ENCODE data around the gene C6orf141.

Gene C6orf141

DNA sequence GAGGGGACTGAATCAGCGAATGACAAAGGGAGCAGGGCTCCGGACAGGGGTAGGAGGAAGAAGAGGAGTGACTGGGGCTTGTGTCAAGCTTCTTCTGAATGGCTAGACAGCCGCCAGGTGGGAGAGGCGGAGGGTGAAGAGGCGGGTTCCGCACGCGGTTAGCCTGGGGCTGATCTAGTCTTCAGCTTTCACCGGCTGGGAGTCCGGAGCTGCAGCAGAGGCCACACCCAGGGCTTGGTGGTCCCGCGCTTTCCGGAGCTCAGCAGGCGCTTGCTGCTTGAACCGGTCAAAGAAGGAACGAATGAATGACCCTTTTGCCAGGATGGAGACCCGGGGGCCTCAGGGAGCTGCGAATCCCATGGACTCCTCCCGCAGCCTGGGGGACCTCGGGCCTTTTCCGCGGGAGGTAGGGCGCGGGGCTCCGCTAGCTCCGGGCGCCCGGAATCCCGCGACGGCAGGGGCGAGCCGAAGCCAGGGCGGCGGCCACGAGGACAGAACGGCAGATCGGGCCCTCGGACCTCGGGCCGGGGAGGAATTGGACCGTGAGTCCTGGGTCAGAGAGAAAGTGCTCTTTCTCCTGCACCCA is at the start of gene C6orf141:
Gene C6orf141, plus strand, starts transcription at position 177 of the 586 bp plus-strand sequence. Its CDS starts 125 bp downstream, at position 302.
- peaks cover 51% of the 10 kb centered on the region for H3K27me3 ChIP-seq (ENCODE audit: control insufficient read depth, insufficient read depth, low read length)
- H3K4me1 ChIP-seq (ENCODE audit: control insufficient read depth, insufficient read depth, low read length): peaks cover 36% of the 10 kb centered on the region
- H3K9me3 ChIP-seq (ENCODE audit: control insufficient read depth, insufficient read depth, low read length): no peaks in the 10 kb centered on the region
- peaks cover 13% of the 10 kb centered on the region; the same call in 1 of the 2 replicates for H3K36me3 ChIP-seq (ENCODE audit: control insufficient read depth, insufficient read depth, low read length)
- peak within 1 kb of the TSS; percentile 77 for H3K4me3 ChIP-seq (ENCODE audit: low read depth, low read length)
- peak within 1 kb of the TSS; percentile 94 for H3K27ac ChIP-seq (ENCODE audit: low read depth, low read length)
- H3K9ac ChIP-seq (ENCODE audit: low read depth, low read length): peak within 1 kb of the TSS; percentile 80

DNA sequence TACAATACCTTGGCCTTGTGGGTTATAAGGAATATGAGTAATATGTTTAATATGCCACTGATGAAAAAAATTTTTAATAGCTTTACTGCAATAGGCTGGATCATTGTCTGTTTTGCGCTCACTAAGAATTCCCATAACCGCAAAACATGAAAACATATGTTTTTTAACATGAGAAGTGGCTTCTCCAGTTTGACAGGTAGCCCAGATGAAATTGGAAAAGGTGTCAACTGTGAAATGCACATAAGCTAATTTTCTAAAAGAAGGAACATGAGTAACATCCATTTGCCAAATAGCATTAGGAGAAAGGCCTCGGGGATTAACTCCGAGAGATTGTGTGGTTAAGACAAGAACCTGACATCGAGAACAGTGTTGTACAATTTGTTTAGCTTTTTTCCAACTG is 45.8 kb upstream of the C6orf141 start:
- Histone ChIP-seq H3K9ac (ENCODE audit: low read depth, low read length) (no peak overlapping the region), H3K36me3 (ENCODE audit: control insufficient read depth, insufficient read depth, low read length) (no peaks in the 10 kb centered on the region), H3K4me3 (ENCODE audit: low read depth, low read length) (no peak overlapping the region), H3K4me1 (ENCODE audit: control insufficient read depth, insufficient read depth, low read length) (no peaks in the 10 kb centered on the region), H3K27me3 (ENCODE audit: control insufficient read depth, insufficient read depth, low read length) (no peaks in the 10 kb centered on the region), H3K9me3 (ENCODE audit: control insufficient read depth, insufficient read depth, low read length) (no peaks in the 10 kb centered on the region; the same call in 1 of the 2 replicates), H3K27ac (ENCODE audit: low read depth, low read length) (no peak overlapping the region)

DNA sequence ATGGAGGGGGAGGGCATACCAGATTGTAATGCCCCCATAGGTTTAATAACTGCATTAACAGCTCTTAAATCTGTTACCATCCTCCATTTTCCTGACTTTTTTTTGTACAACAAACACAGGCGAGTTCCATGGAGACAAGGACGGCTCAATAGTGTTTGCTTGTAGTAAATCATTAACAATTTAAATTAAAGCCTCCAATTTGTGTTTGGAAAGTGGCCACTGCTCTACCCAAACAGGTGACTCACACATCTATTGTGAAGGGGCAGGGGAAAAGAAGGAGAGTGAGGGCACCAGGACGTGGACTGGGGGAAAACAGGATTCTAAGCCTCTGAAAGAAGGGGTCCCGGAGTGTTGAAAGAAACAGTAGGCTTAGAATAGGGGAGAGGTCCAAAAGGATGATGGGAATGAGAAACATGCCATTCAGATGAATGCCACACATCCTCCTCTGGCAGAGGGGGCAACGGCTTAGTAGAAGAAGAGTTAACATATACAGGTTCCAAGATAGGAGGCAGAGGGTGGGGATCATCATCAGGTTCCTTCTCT is 43.8 kb upstream of the C6orf141 start:
- no peak overlapping the region for H3K4me3 ChIP-seq (ENCODE audit: low read depth, low read length)
- H3K36me3 ChIP-seq (ENCODE audit: control insufficient read depth, insufficient read depth, low read length): no peaks in the 10 kb centered on the region
- no peaks in the 10 kb centered on the region; the same call in 1 of the 2 replicates for H3K9me3 ChIP-seq (ENCODE audit: control insufficient read depth, insufficient read depth, low read length)
- H3K9ac ChIP-seq (ENCODE audit: low read depth, low read length): no peak overlapping the region
- H3K27ac ChIP-seq (ENCODE audit: low read depth, low read length): no peak overlapping the region
- H3K27me3 ChIP-seq (ENCODE audit: control insufficient read depth, insufficient read depth, low read length): no peaks in the 10 kb centered on the region
- no peaks in the 10 kb centered on the region for H3K4me1 ChIP-seq (ENCODE audit: control insufficient read depth, insufficient read depth, low read length)

DNA sequence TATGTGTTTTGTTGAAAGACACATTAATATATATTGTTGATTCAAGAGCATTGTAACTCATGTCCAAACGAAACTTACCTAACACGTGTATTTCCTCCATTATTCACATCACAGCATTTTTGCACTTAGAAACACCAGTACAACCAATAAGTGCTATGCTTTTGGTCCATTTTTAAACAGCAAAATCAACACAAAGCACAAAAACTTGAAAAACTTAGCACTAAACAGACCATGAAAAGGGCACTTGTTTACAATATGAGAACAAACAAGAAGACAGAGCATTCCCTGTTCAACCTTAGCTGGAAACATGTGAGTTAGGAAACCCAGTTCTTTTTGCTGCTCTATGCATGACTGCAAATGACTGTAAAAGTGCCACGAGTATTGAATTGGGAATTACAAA is 41.1 kb upstream of the C6orf141 start:
- H3K4me1 ChIP-seq (ENCODE audit: control insufficient read depth, insufficient read depth, low read length): peaks cover 6% of the 10 kb centered on the region; the same call in 1 of the 2 replicates
- no peak overlapping the region for H3K27ac ChIP-seq (ENCODE audit: low read depth, low read length)
- no peaks in the 10 kb centered on the region for H3K36me3 ChIP-seq (ENCODE audit: control insufficient read depth, insufficient read depth, low read length)
- no peaks in the 10 kb centered on the region; the same call in 1 of the 2 replicates for H3K9me3 ChIP-seq (ENCODE audit: control insufficient read depth, insufficient read depth, low read length)
- H3K9ac ChIP-seq (ENCODE audit: low read depth, low read length): no peak overlapping the region
- H3K27me3 ChIP-seq (ENCODE audit: control insufficient read depth, insufficient read depth, low read length): no peaks in the 10 kb centered on the region
- no peak overlapping the region for H3K4me3 ChIP-seq (ENCODE audit: low read depth, low read length)

DNA sequence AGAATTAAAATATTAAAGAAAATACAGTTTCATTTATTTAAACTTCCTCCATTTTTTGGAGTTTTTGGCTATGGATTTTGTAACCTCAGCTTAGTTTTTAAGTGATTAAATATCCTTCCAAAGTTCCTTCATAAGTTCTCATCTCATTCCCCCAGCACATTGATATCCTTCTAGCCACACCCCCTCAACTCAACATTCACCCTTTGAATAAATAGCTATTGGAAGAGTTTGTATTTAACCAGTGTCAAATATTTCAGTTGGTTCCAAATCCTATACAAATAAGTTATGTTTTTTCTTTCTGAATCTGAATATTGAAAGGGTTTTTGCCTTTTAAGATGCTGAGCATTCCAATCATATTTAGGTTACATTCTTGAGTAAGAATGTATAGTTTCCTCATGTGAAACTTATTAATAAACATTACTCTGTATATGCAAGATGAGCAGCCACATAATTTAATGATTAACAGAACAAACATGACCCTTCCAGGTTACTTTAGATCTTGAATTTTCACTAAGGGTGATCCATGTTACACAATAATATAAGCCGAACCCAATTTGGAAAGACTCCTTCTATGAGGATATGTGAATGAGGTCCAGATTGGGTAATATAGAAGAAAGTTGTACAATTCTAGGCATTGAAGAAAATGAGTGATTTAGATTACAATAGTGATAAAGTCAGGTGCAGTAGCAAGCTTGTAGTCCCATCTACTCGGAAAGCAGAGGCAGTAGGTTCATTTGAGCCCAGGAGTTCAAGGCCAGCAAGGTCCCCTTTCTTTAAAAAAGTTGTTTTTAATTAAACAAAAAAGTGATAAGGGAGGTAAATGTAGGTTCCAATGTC is 37.1 kb upstream of the C6orf141 start:
- Histone ChIP-seq H3K9me3 (ENCODE audit: control insufficient read depth, insufficient read depth, low read length) (no peaks in the 10 kb centered on the region; the same call in 1 of the 2 replicates), H3K9ac (ENCODE audit: low read depth, low read length) (no peak overlapping the region), H3K27me3 (ENCODE audit: control insufficient read depth, insufficient read depth, low read length) (no peaks in the 10 kb centered on the region)

DNA sequence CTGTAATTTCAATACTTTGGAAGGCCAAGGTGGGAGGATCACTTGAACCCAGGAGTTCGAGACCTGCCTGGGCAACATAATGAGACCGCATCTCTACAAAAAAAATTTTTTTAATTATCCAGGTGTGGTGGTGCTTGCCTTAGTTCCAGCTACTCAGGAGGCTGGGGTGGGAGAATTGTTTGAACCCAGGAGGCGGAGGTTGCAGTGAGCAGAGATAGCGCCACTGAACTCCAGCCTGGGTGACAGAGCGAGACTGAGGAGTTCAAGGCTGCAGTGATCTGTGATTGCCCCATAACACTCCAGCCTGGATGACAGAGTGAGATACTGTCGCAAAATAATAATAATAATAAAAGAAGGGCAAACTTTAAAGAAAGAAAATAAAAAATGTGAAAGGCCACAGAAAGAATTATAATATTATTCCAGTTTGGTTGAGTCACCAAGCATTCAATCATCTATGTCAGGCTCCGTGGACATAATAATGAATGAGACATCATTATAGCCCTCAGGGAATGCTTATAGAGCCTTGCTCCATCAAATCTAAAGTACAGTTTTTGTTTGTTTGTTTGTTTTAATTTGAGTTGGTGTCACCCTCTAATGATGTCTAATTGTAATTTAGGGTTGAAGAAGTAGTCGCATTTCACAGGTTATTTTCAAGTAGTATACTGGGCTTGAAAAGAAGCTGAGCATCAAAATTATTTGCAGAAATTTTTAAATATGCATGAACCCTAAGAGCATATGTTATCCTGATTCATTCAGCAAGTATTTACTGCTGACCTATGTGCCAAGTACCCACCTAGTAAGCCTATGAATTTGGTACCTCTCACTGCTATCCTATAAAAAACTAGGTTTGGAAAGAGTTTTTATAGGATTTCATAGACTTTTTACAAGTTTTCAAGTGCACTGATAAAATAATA is 35.6 kb upstream of the C6orf141 start:
- Histone ChIP-seq H3K4me1 (ENCODE audit: control insufficient read depth, insufficient read depth, low read length) (peaks cover 6% of the 10 kb centered on the region; the same call in 1 of the 2 replicates), H3K27me3 (ENCODE audit: control insufficient read depth, insufficient read depth, low read length) (no peaks in the 10 kb centered on the region), H3K4me3 (ENCODE audit: low read depth, low read length) (no peak overlapping the region), H3K9me3 (ENCODE audit: control insufficient read depth, insufficient read depth, low read length) (no peaks in the 10 kb centered on the region), H3K9ac (ENCODE audit: low read depth, low read length) (no peak overlapping the region), H3K27ac (ENCODE audit: low read depth, low read length) (no peak overlapping the region), H3K36me3 (ENCODE audit: control insufficient read depth, insufficient read depth, low read length) (no peaks in the 10 kb centered on the region)

More for the DNA sequence above, 37.1 kb upstream of the C6orf141 start:
- H3K4me3 ChIP-seq (ENCODE audit: low read depth, low read length): no peak overlapping the region
- H3K4me1 ChIP-seq (ENCODE audit: control insufficient read depth, insufficient read depth, low read length): peaks cover 6% of the 10 kb centered on the region; the same call in 1 of the 2 replicates
- H3K36me3 ChIP-seq (ENCODE audit: control insufficient read depth, insufficient read depth, low read length): no peaks in the 10 kb centered on the region
- H3K27ac ChIP-seq (ENCODE audit: low read depth, low read length): no peak overlapping the region

DNA sequence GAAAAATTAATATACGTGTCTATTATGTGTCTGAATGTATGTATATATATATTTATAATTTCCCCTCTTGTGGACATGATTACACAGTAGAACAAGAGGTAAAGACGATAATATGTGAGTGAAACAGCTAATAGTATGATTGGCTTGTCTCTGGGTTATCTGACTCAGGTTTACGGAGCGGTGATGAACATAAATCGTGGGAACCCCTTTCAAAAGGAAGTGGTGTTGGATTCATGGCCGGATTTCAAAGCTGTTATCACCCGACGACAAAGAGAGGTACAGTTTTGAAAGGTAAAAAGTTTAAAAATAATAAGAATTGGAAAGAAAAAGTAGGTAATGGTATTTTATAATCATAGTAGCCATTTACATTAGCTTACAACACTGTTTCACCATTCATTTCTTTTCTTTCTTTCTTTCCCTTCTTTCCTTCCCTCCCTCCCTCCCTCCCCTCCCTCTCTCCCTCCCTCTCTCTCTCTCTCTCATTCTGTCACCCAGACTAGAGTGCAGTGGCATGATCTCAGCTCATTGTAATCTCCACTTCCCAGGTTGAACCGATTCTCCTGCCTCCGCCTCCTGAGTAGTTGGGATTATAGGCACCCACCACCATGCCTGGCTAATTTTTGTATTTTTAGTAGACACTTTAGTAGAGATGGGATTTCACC is 34.9 kb upstream of the C6orf141 start:
- H3K9me3 ChIP-seq (ENCODE audit: control insufficient read depth, insufficient read depth, low read length): no peaks in the 10 kb centered on the region
- H3K36me3 ChIP-seq (ENCODE audit: control insufficient read depth, insufficient read depth, low read length): no peaks in the 10 kb centered on the region
- no peaks in the 10 kb centered on the region for H3K27me3 ChIP-seq (ENCODE audit: control insufficient read depth, insufficient read depth, low read length)
- no peak overlapping the region for H3K4me3 ChIP-seq (ENCODE audit: low read depth, low read length)
- H3K27ac ChIP-seq (ENCODE audit: low read depth, low read length): no peak overlapping the region
- no peak overlapping the region for H3K9ac ChIP-seq (ENCODE audit: low read depth, low read length)
- peaks cover 6% of the 10 kb centered on the region; the same call in 1 of the 2 replicates for H3K4me1 ChIP-seq (ENCODE audit: control insufficient read depth, insufficient read depth, low read length)

DNA sequence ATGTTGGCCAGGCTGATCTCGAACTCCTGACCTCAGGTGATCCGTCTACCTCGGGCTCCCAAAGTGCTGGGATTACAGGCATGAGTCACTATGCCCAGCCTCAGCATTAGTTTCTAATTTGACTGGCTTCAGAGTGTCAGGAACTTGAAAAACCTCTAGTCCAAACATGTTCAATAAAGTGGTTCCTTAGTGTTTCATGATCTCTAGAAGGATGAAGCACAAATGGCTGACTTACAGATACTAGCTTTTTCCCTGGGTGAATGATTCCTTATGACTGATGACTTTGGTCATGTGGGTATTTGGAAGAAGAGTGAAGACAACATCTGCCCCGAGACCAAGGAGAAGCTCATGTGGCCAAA is 34.3 kb upstream of the C6orf141 start:
- no peak overlapping the region for H3K9ac ChIP-seq (ENCODE audit: low read depth, low read length)
- H3K4me1 ChIP-seq (ENCODE audit: control insufficient read depth, insufficient read depth, low read length): peaks cover 6% of the 10 kb centered on the region; the same call in 1 of the 2 replicates

DNA sequence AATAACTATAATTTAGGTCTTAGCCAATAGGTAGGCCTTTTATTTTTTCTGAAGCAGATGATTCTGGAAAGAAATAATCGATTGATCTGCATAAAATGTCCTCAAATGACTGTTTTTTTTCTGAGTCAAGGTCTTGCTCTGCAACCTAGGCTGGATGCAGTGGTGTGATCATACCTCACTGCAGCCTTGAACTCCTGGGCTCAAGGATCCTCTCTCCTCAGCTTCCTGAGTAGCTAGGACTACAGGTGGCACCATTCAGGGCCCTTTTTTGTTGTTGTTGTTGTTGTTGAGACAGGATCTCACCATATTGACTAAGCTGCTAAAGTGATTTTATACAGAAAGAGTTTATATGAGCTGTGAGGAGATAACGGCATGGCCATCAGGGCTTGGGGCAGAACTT is 32.5 kb upstream of the C6orf141 start:
- Histone ChIP-seq H3K27ac (ENCODE audit: low read depth, low read length) (no peak overlapping the region), H3K36me3 (ENCODE audit: control insufficient read depth, insufficient read depth, low read length) (no peaks in the 10 kb centered on the region), H3K9me3 (ENCODE audit: control insufficient read depth, insufficient read depth, low read length) (no peaks in the 10 kb centered on the region), H3K27me3 (ENCODE audit: control insufficient read depth, insufficient read depth, low read length) (no peaks in the 10 kb centered on the region), H3K9ac (ENCODE audit: low read depth, low read length) (no peak overlapping the region), H3K4me3 (ENCODE audit: low read depth, low read length) (no peak overlapping the region), H3K4me1 (ENCODE audit: control insufficient read depth, insufficient read depth, low read length) (no peaks in the 10 kb centered on the region; the same call in 1 of the 2 replicates)

More for the DNA sequence above, 34.3 kb upstream of the C6orf141 start:
- Histone ChIP-seq H3K27ac (ENCODE audit: low read depth, low read length) (no peak overlapping the region), H3K27me3 (ENCODE audit: control insufficient read depth, insufficient read depth, low read length) (no peaks in the 10 kb centered on the region), H3K9me3 (ENCODE audit: control insufficient read depth, insufficient read depth, low read length) (no peaks in the 10 kb centered on the region), H3K4me3 (ENCODE audit: low read depth, low read length) (no peak overlapping the region), H3K36me3 (ENCODE audit: control insufficient read depth, insufficient read depth, low read length) (no peaks in the 10 kb centered on the region)

DNA sequence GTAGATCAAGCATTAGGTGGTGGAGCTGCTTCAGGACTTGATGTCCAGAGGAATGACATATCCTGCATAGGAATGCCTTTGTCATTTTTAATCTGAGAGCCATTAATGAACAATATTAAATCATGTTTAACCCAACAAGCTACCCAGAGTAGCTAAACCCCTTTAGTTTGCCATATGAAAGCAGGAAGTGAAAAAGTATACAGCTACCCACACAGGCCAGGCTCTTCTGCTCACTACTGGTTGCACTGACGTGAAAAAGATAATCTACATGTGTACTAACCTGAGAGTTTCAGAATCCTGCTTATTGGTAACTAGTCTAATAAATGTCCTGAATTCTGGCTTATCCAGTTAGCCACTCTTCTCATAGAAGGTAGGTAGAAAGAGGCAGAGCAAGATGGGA is 30.8 kb upstream of the C6orf141 start:
- Histone ChIP-seq H3K9me3 (ENCODE audit: control insufficient read depth, insufficient read depth, low read length) (no peaks in the 10 kb centered on the region), H3K27ac (ENCODE audit: low read depth, low read length) (no peak overlapping the region), H3K9ac (ENCODE audit: low read depth, low read length) (no peak overlapping the region), H3K27me3 (ENCODE audit: control insufficient read depth, insufficient read depth, low read length) (no peaks in the 10 kb centered on the region), H3K36me3 (ENCODE audit: control insufficient read depth, insufficient read depth, low read length) (no peaks in the 10 kb centered on the region), H3K4me1 (ENCODE audit: control insufficient read depth, insufficient read depth, low read length) (no peaks in the 10 kb centered on the region), H3K4me3 (ENCODE audit: low read depth, low read length) (no peak overlapping the region)

Data from HUES48 (cell line).